K562 (cell line): ENCODE results near the gene OR2AT4. TPM values are rescaled to one million over a fixed set of nuclear protein-coding genes. Genes with fewer than 3 reads are reported as not detected.
A peak's percentile ranks its signal among the peaks of the same experiment; 100 is the strongest.

Experiments
- ADNP ChIP-seq: fragments of 200-800 bp; sonication (Bioruptor generic); IDR thresholded peaks from 2 replicates; pipeline ENCODE4 v1.6.1; 2016; ENCODE audit warnings: missing genetic modification characterization, missing compliant biosample characterization
- ARID2 ChIP-seq: fragments of 450-650 bp; IDR thresholded peaks from 2 replicates; pipeline ENCODE4 v1.6.1; 2017; ENCODE audit warnings: antibody characterized with exemption, mild to moderate bottlenecking
- ARID3A ChIP-seq: IDR thresholded peaks from 2 replicates; pipeline ENCODE4 v1.6.1; 2012; ENCODE audit warnings: low read depth, low read length, improper control_type of control experiment, borderline replicate concordance
- BCOR ChIP-seq: fragments of 450-650 bp; IDR thresholded peaks from 2 replicates; pipeline ENCODE4 v1.6.1; 2016
- ETV1 ChIP-seq: fragments of 450-650 bp; conservative IDR thresholded peaks from 2 replicates; pipeline ENCODE4 v1.6.1; 2016; ENCODE audit warnings: missing genetic modification characterization, control low read depth, low read depth, missing compliant biosample characterization
- FOXA1 ChIP-seq: fragments of 450-650 bp; IDR thresholded peaks from 2 replicates; pipeline ENCODE4 v1.6.1; 2016; ENCODE audit warnings: mild to moderate bottlenecking, borderline replicate concordance
- HDGF ChIP-seq: fragments of 450-650 bp; IDR thresholded peaks from 2 replicates; pipeline ENCODE4 v1.6.1; 2016
- ID3 ChIP-seq, 2 experiments: fragments of 250-450 bp in 1 of 2; fragments of 450-650 bp in 1 of 2; sonication (Bioruptor Pico) in 1 of 2; IDR thresholded peaks; 2 replicates each; pipeline versions ENCODE4 v1.6.1 to v1.8.0; 2016 to 2021; ENCODE audit warnings: mild to moderate bottlenecking in 2 of 2, moderate library complexity in 2 of 2, missing compliant biosample characterization in 1 of 2, missing genetic modification characterization in 1 of 2
- JUN ChIP-seq, 2 experiments: sonication (generic) in 1 of 2; formaldehyde crosslinking in 1 of 2; IDR thresholded peaks; 2 replicates each; pipeline versions ENCODE4 v1.6.1 to v1.8.0; 2012 to 2022; ENCODE audit warnings: borderline replicate concordance in 2 of 2, mild to moderate bottlenecking in 2 of 2, improper control_type of control experiment in 1 of 2, low read depth in 1 of 2, low read length in 1 of 2, missing genetic modification reagents in 1 of 2
- MNT ChIP-seq, 2 experiments: fragments of 450-650 bp; conservative IDR thresholded peaks; 2 replicates each; pipeline ENCODE4 v1.6.1; 2017; ENCODE audit warnings: mild to moderate bottlenecking in 2 of 2, moderate library complexity in 2 of 2
- MYBL2 ChIP-seq, 2 experiments: fragments of 450-650 bp in 1 of 2; sonication (generic) in 1 of 2; formaldehyde crosslinking in 1 of 2; IDR thresholded peaks; 2 replicates each; pipeline versions ENCODE4 v1.6.1 to v1.8.1; 2017 to 2022; ENCODE audit warnings: borderline replicate concordance in 1 of 2, inconsistent platforms in 1 of 2, low read depth in 1 of 2, mild to moderate bottlenecking in 1 of 2, missing genetic modification reagents in 1 of 2, moderate library complexity in 1 of 2
- NR4A1 ChIP-seq, 2 experiments: fragments of 250-450 bp in 1 of 2; fragments of 450-650 bp in 1 of 2; sonication (Bioruptor Pico) in 1 of 2; IDR thresholded peaks; 2 replicates each; pipeline versions ENCODE4 v1.4.0 to v1.6.1; 2016 to 2020; ENCODE audit warnings: mild to moderate bottlenecking in 2 of 2, missing compliant biosample characterization in 1 of 2, missing genetic modification characterization in 1 of 2, moderate library complexity in 1 of 2
- PATZ1 ChIP-seq: fragments of 250-450 bp; sonication (Bioruptor Pico); IDR thresholded peaks from 2 replicates; pipeline ENCODE4 v1.5.0; 2020; ENCODE audit warnings: mild to moderate bottlenecking, borderline replicate concordance
- POLR2A ChIP-seq: fragments of 450-650 bp; conservative IDR thresholded peaks from 2 replicates; pipeline ENCODE4 v1.6.1; 2016
- RBM25 ChIP-seq: fragments of 200-400 bp; formaldehyde crosslinking; IDR thresholded peaks from 2 replicates; pipeline ENCODE4 v1.6.1; 2018; ENCODE audit warnings: low read length, low read depth, moderate library complexity; ENCODE audit not compliant: severe bottlenecking
- RCOR1 ChIP-seq, 2 experiments: IDR thresholded peaks; 2 replicates each; pipeline ENCODE4 v1.6.1; 2012; ENCODE audit warnings: low read depth in 2 of 2, low read length in 2 of 2, borderline replicate concordance in 1 of 2, improper control_type of control experiment in 1 of 2
- SMAD4 ChIP-seq: fragments of 250-450 bp; sonication (Bioruptor Pico); conservative IDR thresholded peaks from 2 replicates; pipeline ENCODE4 v1.8.0; 2021; ENCODE audit warnings: inconsistent platforms, mild to moderate bottlenecking, moderate library complexity
- SMARCA5 ChIP-seq: fragments of 450-650 bp; IDR thresholded peaks from 2 replicates; pipeline ENCODE4 v1.6.1; 2016
- ZNF197 ChIP-seq: fragments of 200-800 bp; sonication (Bioruptor generic); IDR thresholded peaks from 2 replicates; pipeline ENCODE4 v1.6.1; 2016; ENCODE audit warnings: low read depth, missing genetic modification characterization, missing compliant biosample characterization
- ZNF23 ChIP-seq: fragments of 250-450 bp; sonication (Bioruptor Pico); IDR thresholded peaks from 2 replicates; pipeline ENCODE4 v1.4.0; 2020; ENCODE audit warnings: mild to moderate bottlenecking
- ZNF57 ChIP-seq: fragments of 450-650 bp; formaldehyde crosslinking; IDR thresholded peaks from 2 replicates; pipeline ENCODE4 v1.4.0; 2020; ENCODE audit warnings: mild to moderate bottlenecking, moderate library complexity
- ZNF668 ChIP-seq: fragments of 250-450 bp; sonication (Bioruptor Pico); IDR thresholded peaks from 2 replicates; pipeline ENCODE4 v1.8.0; 2022; ENCODE audit warnings: mild to moderate bottlenecking, inconsistent platforms
- polyA plus RNA-seq, 8 experiments: library from polyadenylated mRNA; depleted of rRNA in 4 of 8; stranded (reverse) in 5 of 8; unstranded in 3 of 8; fragments of >200 nt; fragmentation: Nextera tagmentation in 2 of 8; fragmentation: Illumina TruSeq in 1 of 8; extraction: Ambion mirVana in 2 of 8; extraction: Trizol in 1 of 8; gene quantifications; 2 replicates each; pipeline versions ENCODE4 v1.2.1 to v1.2.3, GENCODE V29; 2011 to 2014; ENCODE audit warnings: inconsistent platforms in 1 of 8, missing spikeins in 1 of 8
- total RNA-seq, 7 experiments: library from RNA; depleted of rRNA in 6 of 7; stranded (reverse); fragments of >200 nt in 6 of 7; fragmentation: Illumina TruSeq in 2 of 7; extraction: Trizol in 2 of 7; gene quantifications; 2 replicates each; pipeline versions ENCODE4 v1.2.1 to v1.2.3, GENCODE V29; 2011 to 2021; ENCODE audit warnings: low replicate concordance in 1 of 7

OR2AT4 gene
- total and polyA plus RNA-seq, 9 of the 15 experiments (the other 6 are each of a cell fraction or from before 2014, with no cell fraction given), result 0.86 to 3.1 (median 2.0) TPM

- TF ChIP-seq ARID3A, result no peak; the same call in 1 of the 2 replicates
- TF ChIP-seq RCOR1 (IDR thresholded peaks at IDR 0.05; ENCODE audit: borderline replicate concordance in 1 of 2, low read depth in 2 of 2, low read length in 2 of 2), result peak; percentile 52 to 77; a peak in 3 of 4 replicates
- 0 out of 2 replicates have a peak, but pooled peaks have one; percentile 44 for TF ChIP-seq SMAD4 (CRISPR knock-in tag)
- no peak for TF ChIP-seq POLR2A
- TF ChIP-seq ARID2, result no peak
- TF ChIP-seq PATZ1, result no peak
- 0 out of 2 replicates have a peak, but pooled peaks have one; percentile 12 for TF ChIP-seq HDGF
- TF ChIP-seq ZNF57 (CRISPR knock-in tag), result no peak
- peak; percentile 83 for TF ChIP-seq SMARCA5
- no peak for TF ChIP-seq JUN (IDR thresholded peaks at IDR 0.05; ENCODE audit: borderline replicate concordance, low read depth, low read length)
- TF ChIP-seq JUN (CRISPR knock-in tag; IDR thresholded peaks at IDR 0.05; ENCODE audit: borderline replicate concordance), result no peak
- 0 out of 2 replicates have a peak, but pooled peaks have one; percentile 2 for TF ChIP-seq MYBL2 (IDR thresholded peaks at IDR 0.05; ENCODE audit: low read depth)
- no peak for TF ChIP-seq MYBL2 (CRISPR knock-in tag; IDR thresholded peaks at IDR 0.05; ENCODE audit: borderline replicate concordance)
- peak; percentile 98 for TF ChIP-seq ADNP
- no peak for TF ChIP-seq ETV1
- no peak for TF ChIP-seq ZNF23 (CRISPR knock-in tag)
- no peak for TF ChIP-seq NR4A1 (CRISPR knock-in tag; IDR thresholded peaks at IDR 0.05)
- 0 out of 2 replicates have a peak, but pooled peaks have one; percentile 15 for TF ChIP-seq NR4A1 (tag; IDR thresholded peaks at IDR 0.05)
- TF ChIP-seq ZNF668 (CRISPR knock-in tag), result no peak
- peak; percentile 99 for TF ChIP-seq RBM25
- no peak for TF ChIP-seq ID3 (CRISPR knock-in tag; IDR thresholded peaks at IDR 0.05)
- TF ChIP-seq ID3 (tag; IDR thresholded peaks at IDR 0.05), result 0 out of 2 replicates have a peak, but pooled peaks have one; percentile 63
- no peak for TF ChIP-seq FOXA1
- TF ChIP-seq ZNF197 (CRISPR knock-in tag), result 0 out of 2 replicates have a peak, but pooled peaks have one; percentile 20
- TF ChIP-seq BCOR, result peak; percentile 99
- 0 out of 4 replicates have a peak, but pooled peaks of 1 of the 2 experiments have one; percentile 11 for TF ChIP-seq MNT (conservative IDR thresholded peaks at IDR 0.05)
Observed at GRCh38 chr11:75097173-75097557, 489 bp upstream of the OR2AT4 start (continued).
